HG03025 (cell line): ENCODE data around the gene CBLC.

Experiments used
- ATAC-seq: cut with Tn5 transposase; IDR thresholded peaks from one replicate; pipeline ENCODE4 v1.9.1; 2021; ENCODE audit warnings: mild to moderate bottlenecking, moderate library complexity; ENCODE audit not compliant: unreplicated experiment, low FRiP score

The CBLC gene

DNA sequence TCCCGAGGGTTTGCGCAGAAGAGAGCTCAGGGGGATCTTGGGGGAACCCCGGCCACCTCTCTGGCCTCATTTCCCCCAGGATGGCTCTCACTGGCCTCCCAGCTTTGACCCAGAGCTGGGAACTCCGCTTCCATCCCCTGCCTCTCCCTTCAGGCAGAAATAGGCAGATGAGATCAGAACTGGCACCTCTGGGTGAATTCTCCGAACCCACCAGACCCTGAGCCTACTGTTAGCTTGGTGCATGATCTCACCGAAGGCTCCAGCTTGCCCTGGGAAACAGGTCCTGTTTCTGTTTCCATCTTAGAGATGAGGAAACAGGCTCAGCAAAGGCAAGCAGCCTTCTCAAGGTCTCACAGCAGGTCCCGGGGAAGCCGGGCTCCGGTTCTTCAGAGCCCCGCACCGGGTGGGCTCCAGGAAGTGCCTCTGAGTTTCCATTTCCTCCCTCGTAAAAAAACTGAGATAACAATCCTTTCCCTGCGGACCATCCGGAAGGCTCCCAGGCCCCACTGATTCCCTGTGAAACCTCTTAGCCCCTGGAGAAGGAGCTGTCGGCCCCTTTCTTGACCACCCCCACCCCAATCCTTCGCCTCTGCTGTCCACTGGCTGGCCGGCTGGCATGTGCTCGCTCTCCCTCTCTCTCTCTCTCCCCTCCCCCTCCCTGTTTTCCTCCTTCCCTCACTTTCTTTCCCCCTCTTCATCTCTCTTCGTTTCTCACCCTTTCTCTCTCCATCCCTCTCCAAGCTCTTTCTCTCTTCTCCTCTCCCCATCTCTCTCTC, 70.5 kb downstream of the CBLC start:
- no peak for ATAC-seq

DNA sequence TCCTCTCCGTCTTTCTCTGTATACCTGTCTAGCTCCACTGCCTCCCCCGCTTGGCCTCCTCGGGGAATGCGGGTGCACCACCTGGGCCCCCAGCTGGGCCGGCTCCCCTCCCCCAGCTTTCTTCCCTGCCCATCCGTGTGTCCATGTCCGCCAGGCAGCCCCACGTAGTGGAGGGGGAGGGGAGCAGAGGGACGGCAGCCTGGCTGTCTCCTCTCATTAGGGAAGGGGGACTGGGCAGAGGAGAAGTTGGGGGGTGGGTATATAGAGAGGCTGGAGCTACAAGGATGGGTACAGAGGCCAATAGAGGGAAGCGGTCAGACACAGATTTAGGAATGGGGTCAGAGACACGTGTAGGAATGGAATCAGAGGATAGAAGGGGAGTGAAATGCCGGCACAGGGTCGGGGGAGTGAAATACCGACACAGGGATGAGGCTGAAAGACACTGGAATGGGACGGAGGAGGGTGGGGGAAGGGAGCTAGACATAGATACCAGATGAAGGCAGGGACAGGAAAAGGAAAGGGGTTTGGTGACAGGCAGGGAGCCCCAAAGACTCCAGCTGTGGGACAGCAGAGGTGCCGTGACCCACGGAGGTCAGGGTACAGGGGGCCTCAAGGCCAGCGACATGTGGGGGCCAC, 71.2 kb downstream of the CBLC start:
- no peak for ATAC-seq
